ENCODE data around the gene CCDC40. TPM values are rescaled to one million over a fixed set of nuclear protein-coding genes. Genes with fewer than 3 reads are reported as not detected.
A peak's percentile ranks its signal among the peaks of the same experiment; 100 is the strongest.

CCDC40 gene
- total and polyA plus RNA-seq, 2 of the 13 experiments (the other 11 are each of a cell fraction or from before 2014, with no cell fraction given): 4.1 to 5.5 TPM

GRCh38 chr17:80071116-80071841 lies 34.8 kb downstream of the CCDC40 start (continued):
- no peak for TF ChIP-seq RNF219 (CRISPR knock-in tag; IDR thresholded peaks at IDR 0.05)
- peak; percentile 64; the same call in 1 of the 2 replicates for TF ChIP-seq UBTF (CRISPR knock-in tag; IDR thresholded peaks at IDR 0.05)
- peak; percentile 88 for TF ChIP-seq ZFX (CRISPR knock-in tag; IDR thresholded peaks at IDR 0.05; ENCODE audit: low read depth)
- peak; percentile 20; the same call in 1 of the 2 replicates for TF ChIP-seq ZNF362 (CRISPR knock-in tag; IDR thresholded peaks at IDR 0.05; ENCODE audit: borderline replicate concordance)
- peak; percentile 52; the same call in 1 of the 2 replicates for TF ChIP-seq PHF21A (CRISPR knock-in tag; IDR thresholded peaks at IDR 0.05)
- no peak for TF ChIP-seq TFE3 (CRISPR knock-in tag; IDR thresholded peaks at IDR 0.05)
- TF ChIP-seq HNRNPL (IDR thresholded peaks at IDR 0.05; ENCODE audit: low read depth, low read length): peak; percentile 27; the same call in 1 of the 2 replicates
- TF ChIP-seq ZNF629 (CRISPR knock-in tag; conservative IDR thresholded peaks at IDR 0.05): no peak
- TF ChIP-seq BCL3 (CRISPR knock-in tag; IDR thresholded peaks at IDR 0.05): peak; percentile 92
- TF ChIP-seq NR2F1 (CRISPR knock-in tag; IDR thresholded peaks at IDR 0.05): no peak
- peak; percentile 68 for TF ChIP-seq AGO1 (IDR thresholded peaks at IDR 0.05; ENCODE audit: low read depth, low read length, poor library complexity, severe bottlenecking)
- TF ChIP-seq ARID5B (CRISPR knock-in tag; IDR thresholded peaks at IDR 0.05): peak; percentile 27; the same call in 1 of the 2 replicates
- no peak for TF ChIP-seq NR0B2 (CRISPR knock-in tag; IDR thresholded peaks at IDR 0.05)
- TF ChIP-seq NCOA2 (CRISPR knock-in tag; IDR thresholded peaks at IDR 0.05): no peak
